ENCODE measurements around the gene ZBTB43. TPM values are rescaled to one million over a fixed set of nuclear protein-coding genes. Genes with fewer than 3 reads are reported as not detected.

The ZBTB43 gene
- total and polyA plus RNA-seq, 11 donors, result 10.7 to 42.8 (median 33.7) TPM

DNA sequence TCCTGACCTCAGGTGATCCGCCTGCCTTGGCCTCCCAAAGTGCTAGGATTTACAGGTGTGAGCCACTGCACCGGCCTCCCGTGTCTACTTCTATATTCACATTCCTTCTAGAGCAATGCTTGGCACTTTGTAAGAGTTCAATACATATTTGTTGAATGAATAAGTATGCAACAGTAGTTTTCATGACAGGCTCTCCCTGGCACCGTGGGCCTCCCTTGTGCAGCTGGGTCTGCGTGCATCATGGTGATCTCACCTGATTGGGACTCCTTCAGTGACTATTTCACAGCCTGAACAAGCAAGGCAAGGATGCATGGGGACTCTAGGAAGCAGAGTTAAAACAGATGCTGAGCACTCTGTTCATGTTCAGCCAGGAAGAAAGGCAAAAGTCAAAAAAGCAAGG, 48.8 kb downstream of the ZBTB43 start:
- Histone ChIP-seq H3K4me1 (no peaks in the 10 kb centered on the region), H3K4me3 (no peak overlapping the region), H3K36me3 (no peaks in the 10 kb centered on the region), H3K27ac (no peak overlapping the region), H3K9me3 (no peaks in the 10 kb centered on the region), H3K27me3 (peaks cover 0 to 8% (median 0%) of the 10 kb centered on the region in 9 donors)
- DNase-seq, result no peak
- TF ChIP-seq, protein P1, sequence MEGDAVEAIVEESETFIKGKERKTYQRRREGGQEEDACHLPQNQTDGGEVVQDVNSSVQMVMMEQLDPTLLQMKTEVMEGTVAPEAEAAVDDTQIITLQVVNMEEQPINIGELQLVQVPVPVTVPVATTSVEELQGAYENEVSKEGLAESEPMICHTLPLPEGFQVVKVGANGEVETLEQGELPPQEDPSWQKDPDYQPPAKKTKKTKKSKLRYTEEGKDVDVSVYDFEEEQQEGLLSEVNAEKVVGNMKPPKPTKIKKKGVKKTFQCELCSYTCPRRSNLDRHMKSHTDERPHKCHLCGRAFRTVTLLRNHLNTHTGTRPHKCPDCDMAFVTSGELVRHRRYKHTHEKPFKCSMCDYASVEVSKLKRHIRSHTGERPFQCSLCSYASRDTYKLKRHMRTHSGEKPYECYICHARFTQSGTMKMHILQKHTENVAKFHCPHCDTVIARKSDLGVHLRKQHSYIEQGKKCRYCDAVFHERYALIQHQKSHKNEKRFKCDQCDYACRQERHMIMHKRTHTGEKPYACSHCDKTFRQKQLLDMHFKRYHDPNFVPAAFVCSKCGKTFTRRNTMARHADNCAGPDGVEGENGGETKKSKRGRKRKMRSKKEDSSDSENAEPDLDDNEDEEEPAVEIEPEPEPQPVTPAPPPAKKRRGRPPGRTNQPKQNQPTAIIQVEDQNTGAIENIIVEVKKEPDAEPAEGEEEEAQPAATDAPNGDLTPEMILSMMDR (IDR thresholded peaks at IDR 0.05), result no peak
- no peak for TF ChIP-seq POLR2A (IDR thresholded peaks at IDR 0.05)
- no peak for ATAC-seq
- intact Hi-C loops (cut with DNase I), result no loop called here
- WGBS, 4 donors, result 84 to 92% (median 88%) methylated on average over 5 of the region's 5 CpGs

DNA sequence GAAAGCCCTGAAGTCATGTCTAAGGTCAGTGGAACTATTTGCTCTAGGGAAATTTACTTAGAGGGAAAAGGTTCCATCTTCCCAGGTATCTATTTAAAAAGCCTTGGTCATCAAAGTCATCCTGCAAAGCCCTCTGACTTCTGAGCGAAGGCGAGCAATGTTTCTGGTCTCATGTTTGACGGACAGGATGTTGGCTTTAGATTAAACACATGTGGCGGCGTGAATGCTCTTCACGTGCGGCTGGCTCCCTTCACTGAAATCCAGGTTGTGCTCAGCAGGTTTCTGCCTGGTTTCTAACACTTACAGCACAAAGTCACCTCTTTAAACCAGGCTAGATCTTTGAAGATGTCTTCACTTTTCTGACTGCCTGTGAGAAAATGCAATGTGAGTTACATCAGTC, 49.9 kb downstream of the ZBTB43 start:
- H3K4me3 ChIP-seq, result no peak overlapping the region
- WGBS, 4 donors, result 34 to 61% (median 44%) methylated on average over 7 of the region's 7 CpGs
- H3K27ac ChIP-seq, result no peak overlapping the region
- H3K27me3 ChIP-seq, result peaks cover 0 to 8% (median 0%) of the 10 kb centered on the region in 9 donors
- no peaks in the 10 kb centered on the region for H3K36me3 ChIP-seq
- ATAC-seq, result no peak
- intact Hi-C loops (cut with DNase I), result no loop called here
- H3K4me1 ChIP-seq, result peaks cover 0 to 4% (median 2%) of the 10 kb centered on the region in 12 donors
- H3K9me3 ChIP-seq, result no peaks in the 10 kb centered on the region
- no peak for DNase-seq
- TF ChIP-seq, protein P1 (IDR thresholded peaks at IDR 0.05), result no peak
- TF ChIP-seq POLR2A (IDR thresholded peaks at IDR 0.05), result no peak

- no peaks in the 10 kb centered on the region for H3K9me3 ChIP-seq
- no peaks in the 10 kb centered on the region for H3K36me3 ChIP-seq
- WGBS, 4 donors, result 77 to 81% (median 79%) methylated on average over 6 of the region's 6 CpGs
- no peak for TF ChIP-seq POLR2A (IDR thresholded peaks at IDR 0.05)
- TF ChIP-seq, protein P1 (IDR thresholded peaks at IDR 0.05), result no peak
- H3K4me1 ChIP-seq, result peaks cover 0 to 10% (median 8%) of the 10 kb centered on the region in 12 donors
- H3K4me3 ChIP-seq, result no peak overlapping the region
- H3K27me3 ChIP-seq, result peaks cover 0 to 8% (median 0%) of the 10 kb centered on the region in 9 donors
- no peak overlapping the region for H3K27ac ChIP-seq
- DNase-seq (no peak), ATAC-seq (no peak)
- intact Hi-C loops (cut with DNase I), result no loop called here
Observed at GRCh38 chr9:126856326-126856877, 51.6 kb downstream of the ZBTB43 start.

DNA sequence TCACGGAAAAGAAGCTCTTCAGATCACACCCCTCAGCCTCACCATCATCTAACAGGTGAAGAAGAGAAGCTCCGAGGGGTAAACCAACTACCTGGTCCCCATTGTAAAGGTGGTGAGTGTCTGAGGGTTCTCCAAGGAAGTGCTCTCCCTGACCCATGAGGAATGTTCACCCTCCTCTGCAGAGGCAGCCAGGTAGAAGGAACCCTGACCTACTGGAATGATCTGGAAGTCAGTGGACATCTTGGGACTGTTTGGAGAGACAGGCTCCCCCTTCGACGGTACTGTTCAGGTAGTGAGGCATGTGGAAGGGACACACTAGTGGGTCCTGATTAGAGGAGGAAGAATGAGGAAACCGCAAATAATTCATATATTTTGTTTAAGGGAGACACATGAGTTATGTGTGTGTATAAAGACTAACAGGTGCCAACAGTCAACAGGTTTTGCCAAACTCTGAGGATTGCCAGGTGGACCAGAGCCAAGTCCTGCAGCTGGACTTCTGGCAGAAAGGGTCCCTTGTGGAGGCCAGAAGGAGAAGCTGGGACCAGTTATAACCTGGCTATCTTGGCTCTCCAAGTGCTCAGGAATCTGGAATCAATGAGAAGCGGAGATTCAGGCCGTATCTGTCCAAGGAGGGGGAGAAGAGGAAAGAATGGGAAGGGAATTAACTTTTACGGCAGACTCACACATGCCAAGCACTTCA, 52.6 kb downstream of the ZBTB43 start:
- TF ChIP-seq, protein P1 (IDR thresholded peaks at IDR 0.05), result no peak
- TF ChIP-seq POLR2A (IDR thresholded peaks at IDR 0.05), result no peak
- DNase-seq, result no peak
- intact Hi-C loops (cut with DNase I), result no loop called here
- Histone ChIP-seq H3K4me1 (peaks cover 0 to 20% (median 18%) of the 10 kb centered on the region in 12 donors), H3K36me3 (no peaks in the 10 kb centered on the region), H3K27ac (no peak overlapping the region), H3K27me3 (peaks cover 0 to 8% (median 0%) of the 10 kb centered on the region in 9 donors), H3K4me3 (no peak overlapping the region), H3K9me3 (no peaks in the 10 kb centered on the region)
- no peak for ATAC-seq
- WGBS, 4 donors, result 59 to 67% (median 61%) methylated on average over 8 of the region's 8 CpGs
